GM12865 (cell line): ENCODE results near the gene COL18A1.
"Not testable (repeated sequence)": the region's sequence is repeated elsewhere in the genome, so short reads cannot be mapped to it uniquely, and the experiment has no call there.

ENCODE experiments used
- DNase-seq: peaks from one replicate; pipeline ENCODE4 v3.0.0; 2010; ENCODE audit warnings: low read depth
- H3K4me3 ChIP-seq: 2 replicates; pipeline ENCODE4 v1.5.1; 2011; ENCODE audit warnings: mild to moderate bottlenecking, low read depth, low read length, control low read depth
- CTCF ChIP-seq: IDR thresholded peaks from 2 replicates; pipeline ENCODE4 v1.5.1; 2011; ENCODE audit warnings: low read length, control low read depth, low read depth, inconsistent platforms; ENCODE audit not compliant: insufficient read depth; ENCODE audit errors: missing control alignments

COL18A1 gene

GRCh38 chr21:45436351-45437065 is 31.5 kb downstream of the COL18A1 start:
- no peak for TF ChIP-seq CTCF
- no peak overlapping the region for H3K4me3 ChIP-seq
- DNase-seq = no peak

- not testable (repeated sequence) for DNase-seq, H3K4me3 ChIP-seq
Observed at GRCh38 chr21:45437844-45438243, 32.9 kb downstream of the COL18A1 start.

GRCh38 chr21:45438391-45439145 is 33.6 kb downstream of the COL18A1 start:
- no peak for DNase-seq
- TF ChIP-seq CTCF = no peak
- no peak overlapping the region for H3K4me3 ChIP-seq

- TF ChIP-seq CTCF = peak; percentile 93
- H3K4me3 ChIP-seq = no peak overlapping the region
- peak; percentile 90 for DNase-seq
Observed at GRCh38 chr21:45439161-45439872, 34.4 kb downstream of the COL18A1 start.

GRCh38 chr21:45439901-45440461 is 35.0 kb downstream of the COL18A1 start:
- H3K4me3 ChIP-seq = no peak overlapping the region
- no peak for TF ChIP-seq CTCF

GRCh38 chr21:45440736-45441350 is 35.9 kb downstream of the COL18A1 start:
- no peak for TF ChIP-seq CTCF
- DNase-seq = no peak
- H3K4me3 ChIP-seq = no peak overlapping the region

More at GRCh38 chr21:45439901-45440461, 35.0 kb downstream of the COL18A1 start:
- no peak for DNase-seq
